WTC11 (cell line): ENCODE data around the gene DCTN2. TPM values are rescaled to one million over a fixed set of nuclear protein-coding genes. Genes with fewer than 3 reads are reported as not detected.
A peak's percentile ranks its signal among the peaks of the same experiment; 100 is the strongest.

ENCODE experiments used
- ATAC-seq: fragments of 200-7000 bp; cut with Tn5 transposase; 2 replicates; pipeline ENCODE4 v1.10.0; 2021; ENCODE audit warnings: mild to moderate bottlenecking, moderate library complexity
- CTCF ChIA-PET: fragments of 300-600 bp; sonication (Branson Sonifier 250); formaldehyde crosslinking; loops from one replicate; lab custom pipeline; 2021; ENCODE audit warnings: antibody characterized with exemption; lab: Charles Lee
- POLR2A ChIA-PET: fragments of 350-600 bp; sonication (Branson Sonifier 250); formaldehyde crosslinking; loops from one replicate; lab custom pipeline; 2021; ENCODE audit warnings: antibody characterized with exemption; lab: Charles Lee
- DNase-seq: peaks from one replicate; pipeline ENCODE4 v3.0.0; 2021; ENCODE audit warnings: low spot score
- H3K27ac Mint-ChIP-seq: 2 replicates; pipeline ENCODE4 v1.8.0; 2021; ENCODE audit warnings: mixed read lengths
- H3K27me3 Mint-ChIP-seq: 2 replicates; pipeline ENCODE4 v1.8.0; 2021; ENCODE audit warnings: low read depth, mild to moderate bottlenecking, moderate library complexity, mixed read lengths
- H3K36me3 Mint-ChIP-seq: 2 replicates; pipeline ENCODE4 v1.8.0; 2021; ENCODE audit warnings: mixed read lengths
- H3K4me1 Mint-ChIP-seq: 2 replicates; pipeline ENCODE4 v1.8.0; 2022; ENCODE audit warnings: mixed read lengths
- H3K4me3 Mint-ChIP-seq: 2 replicates; pipeline ENCODE4 v1.8.0; 2021; ENCODE audit warnings: mild to moderate bottlenecking, moderate library complexity, mixed read lengths
- H3K9me3 Mint-ChIP-seq: 2 replicates; pipeline ENCODE4 v1.8.0; 2021; ENCODE audit warnings: mixed read lengths
- AFF4 ChIP-seq: sonication (generic); formaldehyde crosslinking; IDR thresholded peaks from 2 replicates; pipeline ENCODE4 v1.8.1; 2023; ENCODE audit warnings: mild to moderate bottlenecking, missing genetic modification reagents, borderline replicate concordance
- ATF6 ChIP-seq: sonication (generic); formaldehyde crosslinking; IDR thresholded peaks from 2 replicates; pipeline ENCODE4 v1.8.1; 2023; ENCODE audit warnings: mild to moderate bottlenecking, missing genetic modification reagents
- ERG ChIP-seq: fragments of 250-450 bp; sonication (Bioruptor Pico); IDR thresholded peaks from 2 replicates; pipeline ENCODE4 v1.8.0; 2021; ENCODE audit warnings: mild to moderate bottlenecking
- ETV6 ChIP-seq: sonication (generic); formaldehyde crosslinking; IDR thresholded peaks from 2 replicates; pipeline ENCODE4 v1.8.1; 2022; ENCODE audit warnings: mild to moderate bottlenecking, missing genetic modification reagents
- MXD4 ChIP-seq: fragments of 250-450 bp; sonication (Bioruptor Pico); IDR thresholded peaks from 2 replicates; pipeline ENCODE4 v1.8.0; 2021; ENCODE audit warnings: mild to moderate bottlenecking, moderate library complexity, borderline replicate concordance
- NFATC4 ChIP-seq: fragments of 250-450 bp; sonication (Bioruptor Pico); IDR thresholded peaks from 2 replicates; pipeline ENCODE4 v1.9.0; 2021; ENCODE audit warnings: mild to moderate bottlenecking
- NR1H2 ChIP-seq: sonication (generic); formaldehyde crosslinking; IDR thresholded peaks from 2 replicates; pipeline ENCODE4 v1.9.0; 2021; ENCODE audit warnings: mild to moderate bottlenecking, moderate library complexity, missing genetic modification reagents
- NR2C2 ChIP-seq: sonication (generic); formaldehyde crosslinking; IDR thresholded peaks from 2 replicates; pipeline ENCODE4 v1.8.0; 2022; ENCODE audit warnings: mild to moderate bottlenecking, missing genetic modification reagents
- RELA ChIP-seq: sonication (generic); formaldehyde crosslinking; IDR thresholded peaks from 2 replicates; pipeline ENCODE4 v1.8.1; 2022; ENCODE audit warnings: missing genetic modification reagents, mild to moderate bottlenecking, borderline replicate concordance
- ZBTB43 ChIP-seq: sonication (generic); formaldehyde crosslinking; IDR thresholded peaks from 2 replicates; pipeline ENCODE4 v1.8.1; 2023; ENCODE audit warnings: mild to moderate bottlenecking, missing genetic modification reagents
- ZNF121 ChIP-seq: sonication (generic); formaldehyde crosslinking; IDR thresholded peaks from 2 replicates; pipeline ENCODE4 v1.8.0; 2023; ENCODE audit warnings: missing genetic modification reagents
- total RNA-seq: library from RNA; stranded (reverse); gene quantifications from 3 replicates; pipeline ENCODE4 v1.2.3, GENCODE V29; 2021
- TF ChIP-seq, protein P1 (sequence below): sonication (generic); formaldehyde crosslinking; IDR thresholded peaks from 2 replicates; pipeline ENCODE4 v1.8.0; 2022; ENCODE audit warnings: mild to moderate bottlenecking, missing genetic modification reagents
- TF ChIP-seq, protein P2 (sequence below): sonication (generic); formaldehyde crosslinking; IDR thresholded peaks from 2 replicates; pipeline ENCODE4 v1.8.1; 2022; ENCODE audit warnings: low read depth, missing genetic modification reagents, borderline replicate concordance
- TF ChIP-seq, protein P3 (sequence below): sonication (generic); formaldehyde crosslinking; IDR thresholded peaks from 2 replicates; pipeline ENCODE4 v1.8.0; 2023; ENCODE audit warnings: missing genetic modification reagents, mild to moderate bottlenecking, borderline replicate concordance

Gene DCTN2
- total RNA-seq, 1 experiment from 2014 or later = 93.5 TPM

DNA sequence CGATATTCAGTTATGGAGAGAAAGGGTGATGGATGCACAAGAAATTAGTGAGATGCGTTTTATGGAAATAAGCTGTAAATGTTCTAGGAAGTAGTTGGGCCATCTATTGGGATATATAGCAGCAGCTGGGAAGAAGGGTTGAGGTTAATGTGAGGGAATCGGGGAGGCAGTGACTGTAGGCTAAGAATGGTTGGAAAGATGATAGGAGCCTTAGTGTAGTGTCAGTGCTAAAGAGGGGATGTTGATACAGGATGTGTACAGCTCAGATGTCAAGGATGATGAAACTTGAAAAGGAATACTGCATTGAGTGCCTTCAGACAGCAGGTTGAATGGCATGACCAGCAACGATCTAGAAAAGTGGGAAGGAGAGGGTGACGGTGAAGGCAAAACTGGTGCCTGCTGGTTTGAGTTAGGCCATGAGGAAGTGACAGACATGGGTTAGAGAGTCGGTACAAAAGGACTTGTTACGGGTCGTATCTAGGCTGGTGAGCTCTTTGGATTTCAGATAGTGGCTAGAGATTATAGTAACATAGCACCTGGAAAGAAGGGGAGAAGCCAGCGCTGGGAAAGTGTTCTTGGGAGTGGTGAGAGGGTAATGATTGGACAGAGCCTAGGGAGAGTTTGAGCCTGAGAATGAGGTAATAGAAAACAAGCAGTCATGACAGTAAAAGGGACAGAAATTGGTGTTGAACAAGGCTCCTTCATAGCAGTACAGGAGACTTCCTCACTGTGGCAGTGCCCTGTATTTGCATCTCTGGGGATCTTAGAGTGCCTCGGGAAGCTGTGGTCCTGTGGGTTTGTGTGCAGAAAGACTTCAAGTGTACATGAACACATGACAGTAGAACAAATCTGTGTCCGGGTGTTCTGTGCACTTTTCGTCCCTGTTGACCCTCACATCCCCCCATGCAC, 49.5 kb downstream of the DCTN2 start:
- peak overlapping the region; percentile 44 for H3K27ac Mint-ChIP-seq
- CTCF ChIA-PET = interaction anchor here (0.7 to 1.0 kb wide), 2 partner anchors 15 to 39 kb away, joined by 4 to 5 read pairs; no protein-coding TSS in a partner anchor

GRCh38 chr12:57496822-57497221, 50.2 kb downstream of the DCTN2 start:
- Mint-ChIP-seq H3K27me3 (no peaks in the 10 kb centered on the region), H3K36me3 (peaks cover 85% of the 10 kb centered on the region), H3K27ac (no peak overlapping the region), H3K9me3 (peaks cover 11% of the 10 kb centered on the region), H3K4me1 (no peaks in the 10 kb centered on the region), H3K4me3 (no peak overlapping the region)
- DNase-seq (no peak), ATAC-seq (no peak)
- ChIA-PET POLR2A (interaction anchor here (0.7 kb wide), 1 partner anchor 19 kb away, joined by 4 read pairs; no protein-coding TSS in a partner anchor), CTCF (no interaction called here)
- no peak for TF ChIP-seq RELA (CRISPR knock-in tag)
- TF ChIP-seq NFATC4 (CRISPR knock-in tag) = no peak
- no peak for TF ChIP-seq NR1H2 (CRISPR knock-in tag)
- TF ChIP-seq, protein P1, sequence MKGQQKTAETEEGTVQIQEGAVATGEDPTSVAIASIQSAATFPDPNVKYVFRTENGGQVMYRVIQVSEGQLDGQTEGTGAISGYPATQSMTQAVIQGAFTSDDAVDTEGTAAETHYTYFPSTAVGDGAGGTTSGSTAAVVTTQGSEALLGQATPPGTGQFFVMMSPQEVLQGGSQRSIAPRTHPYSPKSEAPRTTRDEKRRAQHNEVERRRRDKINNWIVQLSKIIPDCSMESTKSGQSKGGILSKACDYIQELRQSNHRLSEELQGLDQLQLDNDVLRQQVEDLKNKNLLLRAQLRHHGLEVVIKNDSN (CRISPR knock-in tag) = no peak
- no peak for TF ChIP-seq ZNF121 (CRISPR knock-in tag)
- TF ChIP-seq AFF4 (CRISPR knock-in tag) = no peak
- TF ChIP-seq, protein P2, sequence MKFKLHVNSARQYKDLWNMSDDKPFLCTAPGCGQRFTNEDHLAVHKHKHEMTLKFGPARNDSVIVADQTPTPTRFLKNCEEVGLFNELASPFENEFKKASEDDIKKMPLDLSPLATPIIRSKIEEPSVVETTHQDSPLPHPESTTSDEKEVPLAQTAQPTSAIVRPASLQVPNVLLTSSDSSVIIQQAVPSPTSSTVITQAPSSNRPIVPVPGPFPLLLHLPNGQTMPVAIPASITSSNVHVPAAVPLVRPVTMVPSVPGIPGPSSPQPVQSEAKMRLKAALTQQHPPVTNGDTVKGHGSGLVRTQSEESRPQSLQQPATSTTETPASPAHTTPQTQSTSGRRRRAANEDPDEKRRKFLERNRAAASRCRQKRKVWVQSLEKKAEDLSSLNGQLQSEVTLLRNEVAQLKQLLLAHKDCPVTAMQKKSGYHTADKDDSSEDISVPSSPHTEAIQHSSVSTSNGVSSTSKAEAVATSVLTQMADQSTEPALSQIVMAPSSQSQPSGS (CRISPR knock-in tag) = no peak
- no peak for TF ChIP-seq ERG (CRISPR knock-in tag)
- TF ChIP-seq ATF6 (CRISPR knock-in tag) = no peak
- no peak for TF ChIP-seq NR2C2 (CRISPR knock-in tag)

More for the DNA sequence above, 49.5 kb downstream of the DCTN2 start:
- POLR2A ChIA-PET = no interaction called here
- peak; percentile 31 for ATAC-seq
- Mint-ChIP-seq H3K4me3 (no peak overlapping the region), H3K4me1 (no peaks in the 10 kb centered on the region), H3K9me3 (peaks cover 11% of the 10 kb centered on the region), H3K27me3 (no peaks in the 10 kb centered on the region), H3K36me3 (peaks cover 85% of the 10 kb centered on the region)
- TF ChIP-seq ZBTB43 (CRISPR knock-in tag) = no peak
- TF ChIP-seq, protein P3, sequence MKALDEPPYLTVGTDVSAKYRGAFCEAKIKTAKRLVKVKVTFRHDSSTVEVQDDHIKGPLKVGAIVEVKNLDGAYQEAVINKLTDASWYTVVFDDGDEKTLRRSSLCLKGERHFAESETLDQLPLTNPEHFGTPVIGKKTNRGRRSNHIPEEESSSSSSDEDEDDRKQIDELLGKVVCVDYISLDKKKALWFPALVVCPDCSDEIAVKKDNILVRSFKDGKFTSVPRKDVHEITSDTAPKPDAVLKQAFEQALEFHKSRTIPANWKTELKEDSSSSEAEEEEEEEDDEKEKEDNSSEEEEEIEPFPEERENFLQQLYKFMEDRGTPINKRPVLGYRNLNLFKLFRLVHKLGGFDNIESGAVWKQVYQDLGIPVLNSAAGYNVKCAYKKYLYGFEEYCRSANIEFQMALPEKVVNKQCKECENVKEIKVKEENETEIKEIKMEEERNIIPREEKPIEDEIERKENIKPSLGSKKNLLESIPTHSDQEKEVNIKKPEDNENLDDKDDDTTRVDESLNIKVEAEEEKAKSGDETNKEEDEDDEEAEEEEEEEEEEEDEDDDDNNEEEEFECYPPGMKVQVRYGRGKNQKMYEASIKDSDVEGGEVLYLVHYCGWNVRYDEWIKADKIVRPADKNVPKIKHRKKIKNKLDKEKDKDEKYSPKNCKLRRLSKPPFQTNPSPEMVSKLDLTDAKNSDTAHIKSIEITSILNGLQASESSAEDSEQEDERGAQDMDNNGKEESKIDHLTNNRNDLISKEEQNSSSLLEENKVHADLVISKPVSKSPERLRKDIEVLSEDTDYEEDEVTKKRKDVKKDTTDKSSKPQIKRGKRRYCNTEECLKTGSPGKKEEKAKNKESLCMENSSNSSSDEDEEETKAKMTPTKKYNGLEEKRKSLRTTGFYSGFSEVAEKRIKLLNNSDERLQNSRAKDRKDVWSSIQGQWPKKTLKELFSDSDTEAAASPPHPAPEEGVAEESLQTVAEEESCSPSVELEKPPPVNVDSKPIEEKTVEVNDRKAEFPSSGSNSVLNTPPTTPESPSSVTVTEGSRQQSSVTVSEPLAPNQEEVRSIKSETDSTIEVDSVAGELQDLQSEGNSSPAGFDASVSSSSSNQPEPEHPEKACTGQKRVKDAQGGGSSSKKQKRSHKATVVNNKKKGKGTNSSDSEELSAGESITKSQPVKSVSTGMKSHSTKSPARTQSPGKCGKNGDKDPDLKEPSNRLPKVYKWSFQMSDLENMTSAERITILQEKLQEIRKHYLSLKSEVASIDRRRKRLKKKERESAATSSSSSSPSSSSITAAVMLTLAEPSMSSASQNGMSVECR (CRISPR knock-in tag) = 0 out of 2 replicates have a peak, but pooled peaks have one; percentile 19
- no peak for TF ChIP-seq NR2C2 (CRISPR knock-in tag)
- 0 out of 2 replicates have a peak, but pooled peaks have one; percentile 13 for TF ChIP-seq NFATC4 (CRISPR knock-in tag)
- TF ChIP-seq MXD4 (CRISPR knock-in tag) = no peak
- TF ChIP-seq ETV6 (CRISPR knock-in tag) = no peak
- no peak for DNase-seq
